T-helper 1 cell treated with Interleukin-12 subunit alpha and Interleukin-12 subunit beta and Interleukin-4 antibody, amounts not matched to agents 30 ng/mL and 1 ng/mL, for 36 hours (primary cell): ENCODE results near the gene TRAF7. TPM values are rescaled to one million over a fixed set of nuclear protein-coding genes. Genes with fewer than 3 reads are reported as not detected.

Experiments used
- intact Hi-C: fragments of 100-400 bp; cut with micrococcal nuclease; formaldehyde crosslinking; loops from one replicate; pipeline ENCODE4 v1.15.1; 2024
- total RNA-seq: library from RNA; stranded (reverse); gene quantifications from 2 replicates; pipeline ENCODE4 v1.2.3, GENCODE V29; 2022

Gene TRAF7
- total RNA-seq, 1 donor from 2014 or later = 56.7 TPM

GRCh38 chr16:2180962-2181923, 25.7 kb downstream of the TRAF7 start:
- intact Hi-C loops = no loop called here

GRCh38 chr16:2181952-2182351, 26.4 kb downstream of the TRAF7 start:
- intact Hi-C loops = no loop called here

- intact Hi-C loops = no loop called here
These were observed 28.1 kb downstream of the TRAF7 start for GRCh38 chr16:2183671-2184070.

- intact Hi-C loops = no loop called here
These were observed 28.8 kb downstream of the TRAF7 start for GRCh38 chr16:2184346-2184745.

- intact Hi-C loops = no loop called here
These were observed 29.4 kb downstream of the TRAF7 start for GRCh38 chr16:2184962-2185361.

GRCh38 chr16:2186064-2186463, 30.5 kb downstream of the TRAF7 start:
- intact Hi-C loops = no loop called here

GRCh38 chr16:2186505-2186904, 30.9 kb downstream of the TRAF7 start:
- intact Hi-C loops = no loop called here

- intact Hi-C loops = no loop called here
These were observed 31.6 kb downstream of the TRAF7 start for GRCh38 chr16:2187212-2187611.

- intact Hi-C loops = no loop called here
These were observed 32.8 kb downstream of the TRAF7 start for GRCh38 chr16:2188395-2188794.

GRCh38 chr16:2189252-2189893, 33.8 kb downstream of the TRAF7 start:
- intact Hi-C loops = no loop called here

GRCh38 chr16:2190002-2190658, 34.5 kb downstream of the TRAF7 start:
- intact Hi-C loops = loop anchor here (5.0 kb wide), 1 partner anchor 237 kb away; the partner anchor contains the start of gene CCNF

GRCh38 chr16:2190659-2191445, 35.3 kb downstream of the TRAF7 start:
- intact Hi-C loops = loop anchor here (5.0 kb wide), 1 partner anchor 236 kb away; the partner anchor contains the start of gene CCNF

GRCh38 chr16:2191446-2191706, 35.8 kb downstream of the TRAF7 start:
- intact Hi-C loops = loop anchor here (5.0 kb wide), 1 partner anchor 236 kb away; the partner anchor contains the start of gene CCNF

- intact Hi-C loops = loop anchor here (5.0 kb wide), 1 partner anchor 233 kb away; the partner anchor contains the start of gene CCNF
These were observed 38.7 kb downstream of the TRAF7 start for GRCh38 chr16:2194166-2194834.

GRCh38 chr16:2194852-2195321, 39.3 kb downstream of the TRAF7 start:
- intact Hi-C loops = loop anchor here (1.0 to 5.0 kb wide), 3 partner anchors 56 to 306 kb away; partner anchors contain the start of genes CCNF and ECI1

GRCh38 chr16:2195322-2196161, 40.0 kb downstream of the TRAF7 start:
- intact Hi-C loops = loop anchor here (1.0 kb wide), 2 partner anchors 56 to 306 kb away; partner anchors contain the start of gene ECI1

- intact Hi-C loops = no loop called here
These were observed 40.8 kb downstream of the TRAF7 start, which contains the start of gene CASKIN1 for GRCh38 chr16:2196162-2196980. TSS of gene CASKIN1 (minus strand) at chr16:2196605. CDS start at chr16:2196432, 173 bp downstream.

- intact Hi-C loops = no loop called here
These were observed 41.5 kb downstream of the TRAF7 start for GRCh38 chr16:2196981-2197511.
